Keratinocyte (primary cell): Measurements from ENCODE around the gene PLK5. TPM values are rescaled to one million over a fixed set of nuclear protein-coding genes. Genes with fewer than 3 reads are reported as not detected.

ENCODE experiments used
- DNase-seq: peaks from one replicate; pipeline ENCODE4 v3.0.0-alpha.2; 2011; ENCODE audit warnings: low read depth, missing footprints, low spot score
- FAIRE-seq: peaks from 2 replicates; lab custom pipeline; 2011; peaks lifted over from hg19 to GRCh38; lab: Jason Lieb, UNC
- H2AFZ ChIP-seq: 2 replicates; pipeline ENCODE4 v1.6.0; 2012; ENCODE audit warnings: low read length, control low read depth, inconsistent platforms; ENCODE audit not compliant: control insufficient read depth
- H3K27ac ChIP-seq: 2 replicates; pipeline ENCODE4 v1.5.1; 2011; ENCODE audit warnings: low read length; ENCODE audit not compliant: control insufficient read depth, insufficient read depth
- H3K27me3 ChIP-seq: 3 replicates; pipeline ENCODE4 v1.6.0; 2011; ENCODE audit warnings: low read length; ENCODE audit not compliant: control insufficient read depth, insufficient read depth; ENCODE audit errors: extremely low read depth
- H3K36me3 ChIP-seq, 2 experiments: 2 replicates in 1 of 2; 3 replicates in 1 of 2; pipeline ENCODE4 v1.5.1; 2011; ENCODE audit warnings: low read length in 2 of 2, mild to moderate bottlenecking in 1 of 2; ENCODE audit not compliant: control insufficient read depth in 2 of 2, insufficient read depth in 2 of 2; ENCODE audit errors: extremely low read depth in 1 of 2
- H3K4me1 ChIP-seq: 3 replicates; pipeline ENCODE4 v1.5.1; 2011; ENCODE audit warnings: low read length; ENCODE audit not compliant: control insufficient read depth, insufficient read depth; ENCODE audit errors: extremely low read depth
- H3K4me2 ChIP-seq: 3 replicates; pipeline ENCODE4 v1.6.0; 2011; ENCODE audit warnings: low read depth, low read length; ENCODE audit not compliant: control insufficient read depth, insufficient read depth; ENCODE audit errors: extremely low read depth
- H3K4me3 ChIP-seq, 3 experiments: fragments of 200-600 bp in 1 of 3; sonication (generic) in 1 of 3; 2 replicates in 2 of 3; 3 replicates in 1 of 3; pipeline ENCODE4 v1.5.1; 2011 to 2016; ENCODE audit warnings: low read length in 3 of 3, mild to moderate bottlenecking in 3 of 3, control low read depth in 2 of 3, inconsistent platforms in 1 of 3, low read depth in 1 of 3, mixed read lengths in 1 of 3, mixed run types in 1 of 3, moderate library complexity in 1 of 3; ENCODE audit not compliant: control insufficient read depth in 2 of 3, insufficient read depth in 2 of 3; ENCODE audit errors: extremely low read depth in 1 of 3
- H3K79me2 ChIP-seq: 2 replicates; pipeline ENCODE4 v1.6.0; 2012; ENCODE audit warnings: low read length; ENCODE audit not compliant: control insufficient read depth, insufficient read depth
- H3K9ac ChIP-seq: 3 replicates; pipeline ENCODE4 v1.6.0; 2011; ENCODE audit warnings: low read length; ENCODE audit not compliant: control insufficient read depth, insufficient read depth; ENCODE audit errors: extremely low read depth
- H3K9me1 ChIP-seq: 3 replicates; pipeline ENCODE4 v1.6.0; 2011; ENCODE audit warnings: low read length; ENCODE audit not compliant: control insufficient read depth, insufficient read depth; ENCODE audit errors: extremely low read depth
- H3K9me3 ChIP-seq: 2 replicates; pipeline ENCODE4 v1.5.1; 2012; ENCODE audit warnings: low read depth, low read length; ENCODE audit not compliant: control insufficient read depth
- H4K20me1 ChIP-seq: 3 replicates; pipeline ENCODE4 v1.6.0; 2011; ENCODE audit warnings: low read length; ENCODE audit not compliant: control insufficient read depth, insufficient read depth; ENCODE audit errors: extremely low read depth
- CTCF ChIP-seq, 3 experiments: IDR thresholded peaks in 1 of 3; conservative IDR thresholded peaks in 1 of 3; optimal IDR thresholded peaks in 1 of 3; 2 replicates in 2 of 3; 3 replicates in 1 of 3; pipeline versions ENCODE3 to v1.5.1; 2011; ENCODE audit warnings: low read length in 3 of 3, mild to moderate bottlenecking in 3 of 3, moderate library complexity in 2 of 3, control low read depth in 1 of 3, inconsistent platforms in 1 of 3; ENCODE audit not compliant: insufficient read depth in 2 of 3; ENCODE audit errors: extremely low read depth in 1 of 3
- EZH2 ChIP-seq: IDR thresholded peaks from one replicate; pipeline ENCODE4 v1.6.1; 2012; ENCODE audit warnings: inconsistent platforms, mild to moderate bottlenecking, low read length, moderate library complexity
- dilution Hi-C: fragments of 300-500 bp; cut with MboI; formaldehyde crosslinking; loops from one replicate; pipeline ENCODE4 v1.7.0; 2020; ENCODE audit warnings: low sequenced_read_pairs; ENCODE audit not compliant: extremely low pct_ligation_motif_present
- polyA plus RNA-seq, 5 experiments: library from polyadenylated mRNA; depleted of rRNA in 3 of 5; stranded (reverse) in 3 of 5; stranded (forward) in 1 of 5; unstranded in 1 of 5; fragments of >200 nt; gene quantifications; 1 replicate in 1 of 5; 2 replicates in 3 of 5; 3 replicates in 1 of 5; pipeline versions ENCODE4 v1.2.1 to v1.2.3, GENCODE V29; 2011 to 2012; ENCODE audit warnings: missing spikeins in 2 of 5, low read depth in 1 of 5, low replicate concordance in 1 of 5

PLK5 gene
- polyA plus RNA-seq, 1 donor (not counting 4 experiments of a cell fraction or from before 2014, with no cell fraction given): 0.05 TPM

GRCh38 chr19:1561236-1561842 lies 37.5 kb downstream of the PLK5 start:
- H3K27ac ChIP-seq: no peak overlapping the region
- H3K9ac ChIP-seq: no peak overlapping the region
- no peak overlapping the region for H3K4me3 ChIP-seq
- no peaks in the 10 kb centered on the region for H4K20me1 ChIP-seq
- H3K79me2 ChIP-seq: peaks cover 30% of the 10 kb centered on the region
- peaks cover 0 to 4% of the 10 kb centered on the region in 2 experiments for H3K36me3 ChIP-seq
- no peaks in the 10 kb centered on the region for H3K4me1 ChIP-seq
- DNase-seq (no peak), FAIRE-seq (no peak)
- no peaks in the 10 kb centered on the region for H3K27me3 ChIP-seq
- no peak overlapping the region for H2AFZ ChIP-seq
- dilution Hi-C loops: no loop called here
- no peaks in the 10 kb centered on the region for H3K9me1 ChIP-seq
- H3K4me2 ChIP-seq: no peak overlapping the region
- TF ChIP-seq EZH2 (no peak), CTCF (optimal IDR thresholded peaks at IDR 0.05 in 1 of 3, IDR thresholded peaks at IDR 0.05 in 1 of 3, conservative IDR thresholded peaks at IDR 0.05 in 1 of 3; ENCODE audit: extremely low read depth in 1 of 3, insufficient read depth in 2 of 3, low read length in 3 of 3) (no peak)
- H3K9me3 ChIP-seq: no peaks in the 10 kb centered on the region

- dilution Hi-C loops: no loop called here
- no peak for DNase-seq
- Histone ChIP-seq H3K36me3 (peaks cover 0 to 2% of the 10 kb centered on the region in 2 experiments), H3K4me1 (no peaks in the 10 kb centered on the region), H2AFZ (no peak overlapping the region), H3K79me2 (peaks cover 34% of the 10 kb centered on the region), H3K4me3 (no peak overlapping the region), H3K9ac (no peak overlapping the region), H3K27ac (no peak overlapping the region), H4K20me1 (no peaks in the 10 kb centered on the region), H3K9me3 (no peaks in the 10 kb centered on the region), H3K4me2 (no peak overlapping the region), H3K27me3 (no peaks in the 10 kb centered on the region), H3K9me1 (no peaks in the 10 kb centered on the region)
- TF ChIP-seq CTCF (optimal IDR thresholded peaks at IDR 0.05 in 1 of 3, IDR thresholded peaks at IDR 0.05 in 1 of 3, conservative IDR thresholded peaks at IDR 0.05 in 1 of 3; ENCODE audit: extremely low read depth in 1 of 3, insufficient read depth in 2 of 3, low read length in 3 of 3) (no peak), EZH2 (no peak)
- FAIRE-seq: no peak
Observed at GRCh38 chr19:1563251-1563650, 39.4 kb downstream of the PLK5 start.
